K562 (cell line): ENCODE measurements around the gene RBM20. TPM values are rescaled to one million over a fixed set of nuclear protein-coding genes. Genes with fewer than 3 reads are reported as not detected.

Experiments
- ATAC-seq: fragments of 200-7000 bp; cut with Tn5 transposase; 3 replicates; pipeline ENCODE4 v1.9.1; 2020; ENCODE audit warnings: moderate library complexity
- BruUV-seq: library from RNA; stranded (reverse); fragments of 400-500 nt; replicated peaks from 2 replicates; lab custom pipeline; 2021; lab: Mats Ljungman, UMichigan
- CTCF ChIA-PET: fragments of 300-600 bp; formaldehyde crosslinking; extraction: SDS; loops from one replicate; lab custom pipeline; 2021; ENCODE audit warnings: low intra/inter-chr PET ratio; lab: Yijun Ruan, JAX
- POLR2A ChIA-PET: fragments of 300-600, 350-650 bp; sonication (Branson Sonifier 250); formaldehyde crosslinking; extraction: SDS; loops from one replicate; lab custom pipeline; 2021; ENCODE audit warnings: antibody characterized with exemption, inconsistent platforms; lab: Yijun Ruan, JAX
- DNase-seq, 4 experiments: peaks; one replicate each; pipeline versions ENCODE4 v3.0.0 to v3.0.0-alpha.2; 2011 to 2018; ENCODE audit warnings: low spot score in 3 of 4, mixed read lengths in 3 of 4; ENCODE audit errors: extremely low read depth in 1 of 4
- FAIRE-seq: peaks from 2 replicates; lab custom pipeline; 2011; peaks lifted over from hg19 to GRCh38; lab: Jason Lieb, UNC
- H2AFZ ChIP-seq: 2 replicates; pipeline ENCODE4 v1.6.0; 2011; ENCODE audit warnings: low read depth, low read length, control low read depth, inconsistent platforms
- H3K27ac ChIP-seq: fragments of 200-600 bp; 3 replicates; pipeline ENCODE4 v1.8.0; 2011; ENCODE audit warnings: low read depth, mild to moderate bottlenecking, control low read depth, inconsistent platforms, low read length, moderate library complexity, mixed read lengths; ENCODE audit errors: extremely low read depth
- H3K27me3 ChIP-seq, 2 experiments: fragments of 300-600 bp in 1 of 2; 2 replicates in 1 of 2; 3 replicates in 1 of 2; pipeline versions ENCODE4 v1.6.0 to v1.8.0; 2011; ENCODE audit warnings: inconsistent platforms in 2 of 2, low read length in 2 of 2, mild to moderate bottlenecking in 1 of 2, mixed read lengths in 1 of 2, moderate library complexity in 1 of 2; ENCODE audit not compliant: control insufficient read depth in 2 of 2, insufficient read depth in 2 of 2
- H3K36me3 ChIP-seq: fragments of 300-600 bp; 3 replicates; pipeline ENCODE4 v1.8.0; 2011; ENCODE audit warnings: mild to moderate bottlenecking, low read length, inconsistent platforms; ENCODE audit not compliant: control insufficient read depth, insufficient read depth
- H3K4me1 ChIP-seq, 2 experiments: fragments of 200-600 bp in 1 of 2; replicated peaks in 1 of 2; 2 replicates in 1 of 2; 3 replicates in 1 of 2; pipeline versions ENCODE4 v1.5.1 to v1.8.0; 2011; ENCODE audit warnings: inconsistent platforms in 2 of 2, low read length in 2 of 2, mild to moderate bottlenecking in 1 of 2, mixed read lengths in 1 of 2, moderate library complexity in 1 of 2; ENCODE audit not compliant: control insufficient read depth in 2 of 2, insufficient read depth in 2 of 2
- H3K4me2 ChIP-seq: 2 replicates; pipeline ENCODE4 v1.6.1; 2011; ENCODE audit warnings: low read length, control low read depth, inconsistent platforms, mixed read lengths; ENCODE audit not compliant: insufficient read depth
- H3K4me3 ChIP-seq: fragments of 200-600 bp; sonication (generic), shearing (Covaris generic); 2 replicates; pipeline ENCODE4 v1.5.1; 2016; ENCODE audit warnings: control low read depth, inconsistent platforms
- H3K79me2 ChIP-seq: fragments of 200-600 bp; 3 replicates; pipeline ENCODE4 v1.8.0; 2011; ENCODE audit warnings: low read length, inconsistent platforms; ENCODE audit not compliant: control insufficient read depth, insufficient read depth
- H3K9ac ChIP-seq, 2 experiments: 2 replicates each; pipeline versions ENCODE4 v1.6.0 to v1.6.1; 2011; ENCODE audit warnings: low read depth in 2 of 2, low read length in 2 of 2, control low read depth in 1 of 2, inconsistent platforms in 1 of 2, mild to moderate bottlenecking in 1 of 2, mixed read lengths in 1 of 2; ENCODE audit not compliant: insufficient read depth in 1 of 2
- H3K9me1 ChIP-seq: one replicate; pipeline ENCODE4 v1.6.0; 2011; ENCODE audit warnings: inconsistent platforms, mild to moderate bottlenecking, low read length, moderate library complexity; ENCODE audit not compliant: control insufficient read depth, insufficient read depth
- H3K9me3 ChIP-seq: replicated peaks from 2 replicates; pipeline ENCODE4 v1.5.1; 2011; ENCODE audit warnings: low read depth, low read length, inconsistent platforms; ENCODE audit not compliant: control insufficient read depth, insufficient read depth
- H4K20me1 ChIP-seq: replicated peaks from 2 replicates; pipeline ENCODE4 v1.6.1; 2011; ENCODE audit warnings: low read length, inconsistent platforms, mixed read lengths; ENCODE audit not compliant: control insufficient read depth, insufficient read depth
- HNRNPL ChIP-seq: fragments of 200-400 bp; formaldehyde crosslinking; IDR thresholded peaks from 2 replicates; pipeline ENCODE4 v1.6.1; 2017; ENCODE audit warnings: low read depth, mild to moderate bottlenecking, low read length
- PHB2 ChIP-seq: fragments of 450-650 bp; IDR thresholded peaks from 2 replicates; pipeline ENCODE4 v1.6.1; 2017; ENCODE audit warnings: low read depth
- PHF21A ChIP-seq: fragments of 450-650 bp; IDR thresholded peaks from 2 replicates; pipeline ENCODE4 v1.6.1; 2017; ENCODE audit warnings: low read depth, borderline replicate concordance
- RFX7 ChIP-seq: fragments of 250-450 bp; sonication (Bioruptor Pico); IDR thresholded peaks from 2 replicates; pipeline ENCODE4 v1.5.1; 2021; ENCODE audit warnings: mild to moderate bottlenecking
- SIN3B ChIP-seq: fragments of 450-650 bp; IDR thresholded peaks from 2 replicates; pipeline ENCODE4 v1.6.1; 2017; ENCODE audit warnings: low read depth, mild to moderate bottlenecking, moderate library complexity
- TAF15 ChIP-seq: fragments of 200-400 bp; formaldehyde crosslinking; IDR thresholded peaks from 2 replicates; pipeline ENCODE4 v1.6.1; 2017; ENCODE audit warnings: mild to moderate bottlenecking, low read depth, low read length, moderate library complexity
- ZC3H4 ChIP-seq: sonication (generic); formaldehyde crosslinking; IDR thresholded peaks from 2 replicates; pipeline ENCODE4 v1.9.0; 2021; ENCODE audit warnings: missing genetic modification reagents, borderline replicate concordance
- ZNF143 ChIP-seq: sonication (generic); formaldehyde crosslinking; IDR thresholded peaks from 2 replicates; pipeline ENCODE4 v1.9.0; 2022; ENCODE audit warnings: mild to moderate bottlenecking, missing genetic modification reagents
- ZNF436 ChIP-seq: fragments of 250-450, 450-650 bp; sonication (Bioruptor Pico); formaldehyde crosslinking; IDR thresholded peaks from 2 replicates; pipeline ENCODE4 v1.7.0; 2020; ENCODE audit warnings: mild to moderate bottlenecking
- ZNF584 ChIP-seq: fragments of 200-800 bp; sonication (Bioruptor generic); IDR thresholded peaks from 2 replicates; pipeline ENCODE4 v1.6.1; 2016; ENCODE audit warnings: low read depth, mild to moderate bottlenecking, missing genetic modification characterization, missing compliant biosample characterization
- WGBS: fragments of 100-300 bp; shearing (Covaris generic); methylation state at CpG from one replicate; pipeline ENCODE4 v1.1.6; 2016; ENCODE audit warnings: low coverage, mixed read lengths; ENCODE audit not compliant: insufficient coverage; ENCODE audit errors: missing lambda C conversion rate; 5-methylcytosine and 5-hydroxymethylcytosine counted together
- in situ Hi-C: fragments of 300-500 bp; cut with MboI; formaldehyde crosslinking; loops from 4 replicates; pipeline ENCODE4 v1.15.0; 2018; ENCODE audit warnings: inconsistent platforms, mixed read lengths
- intact Hi-C: fragments of 100-400 bp; cut with micrococcal nuclease; formaldehyde crosslinking; loops from 2 replicates; pipeline ENCODE4 v1.14.2; 2022
- polyA plus RNA-seq, 8 experiments: library from polyadenylated mRNA; depleted of rRNA in 4 of 8; stranded (reverse) in 5 of 8; unstranded in 3 of 8; fragments of >200 nt; fragmentation: Nextera tagmentation in 2 of 8; fragmentation: Illumina TruSeq in 1 of 8; extraction: Ambion mirVana in 2 of 8; extraction: Trizol in 1 of 8; gene quantifications; 2 replicates each; pipeline versions ENCODE4 v1.2.1 to v1.2.3, GENCODE V29; 2011 to 2014; ENCODE audit warnings: inconsistent platforms in 1 of 8, missing spikeins in 1 of 8
- total RNA-seq, 7 experiments: library from RNA; depleted of rRNA in 6 of 7; stranded (reverse); fragments of >200 nt in 6 of 7; fragmentation: Illumina TruSeq in 2 of 7; extraction: Trizol in 2 of 7; gene quantifications; 2 replicates each; pipeline versions ENCODE4 v1.2.1 to v1.2.3, GENCODE V29; 2011 to 2021; ENCODE audit warnings: low replicate concordance in 1 of 7
- TF ChIP-seq, protein P1 (sequence below): sonication (generic); formaldehyde crosslinking; IDR thresholded peaks from 2 replicates; pipeline ENCODE4 v1.8.1; 2023; ENCODE audit warnings: missing genetic modification reagents, mild to moderate bottlenecking, borderline replicate concordance
- TF ChIP-seq, protein P2 (sequence below): fragments of 250-450 bp; sonication (Bioruptor Pico); IDR thresholded peaks from 2 replicates; pipeline ENCODE4 v1.8.0; 2022; ENCODE audit warnings: moderate library complexity, mild to moderate bottlenecking, inconsistent platforms

Gene RBM20
- total and polyA plus RNA-seq, 9 of the 15 experiments (the other 6 are each of a cell fraction or from before 2014, with no cell fraction given), result 0.63 to 5.7 (median 3.2) TPM

DNA sequence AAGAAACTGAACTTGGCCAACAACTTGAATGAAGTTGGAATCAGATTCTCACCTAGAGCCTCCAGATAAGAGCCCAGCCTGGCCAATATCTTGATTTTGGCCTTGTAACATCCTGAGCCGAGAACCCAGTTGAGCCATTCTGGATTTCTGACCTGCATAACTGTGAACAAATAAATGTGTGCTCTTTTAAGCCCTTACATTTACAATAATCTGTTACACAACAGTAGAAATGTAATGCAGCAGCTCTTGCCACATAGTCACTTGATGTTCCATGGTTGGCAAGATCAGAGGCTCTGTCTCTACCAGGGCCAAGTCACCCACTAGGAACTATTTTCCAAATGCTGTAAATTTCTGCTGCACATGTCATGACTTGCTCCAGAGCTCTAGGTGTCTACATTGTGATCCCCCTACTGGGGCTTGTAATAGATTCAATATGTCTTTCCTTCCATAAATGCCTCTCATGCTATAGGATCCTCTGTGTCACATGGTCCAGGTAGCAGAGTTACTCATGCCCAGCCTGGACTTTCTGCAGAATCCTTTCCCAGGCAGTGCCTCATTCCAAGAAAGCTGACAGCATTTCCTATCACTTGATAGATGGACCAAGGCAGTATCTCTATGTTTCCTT is 11.4 kb upstream of the RBM20 start:
- FAIRE-seq, result no peak
- no peaks in the 10 kb centered on the region for H3K36me3 ChIP-seq
- no peak overlapping the region for H3K4me3 ChIP-seq
- intact Hi-C loops, result no loop called here
- 80% methylated on average over 1 of the region's 1 CpG for WGBS
- H3K27ac ChIP-seq, result no peak overlapping the region
- H3K79me2 ChIP-seq, result no peaks in the 10 kb centered on the region
- H4K20me1 ChIP-seq, result no peaks in the 10 kb centered on the region
- H3K4me2 ChIP-seq, result no peak overlapping the region
- H3K4me1 ChIP-seq, result no peaks in the 10 kb centered on the region; a peak in 3 of 5 replicates
- DNase-seq, result no peak
- H2AFZ ChIP-seq, result 0 out of 2 replicates have a peak overlapping the region, but pooled peaks have one; percentile 24
- peak; percentile 37; the same call in 1 of the 3 replicates for ATAC-seq
- POLR2A ChIA-PET, result interaction anchor here (0.7 kb wide), 1 partner anchor 12 kb away, joined by 3 read pairs; no protein-coding TSS in a partner anchor
- H3K27me3 ChIP-seq, result no peaks in the 10 kb centered on the region
- H3K9ac ChIP-seq, result no peak overlapping the region
- BruUV-seq, result no TSS peak
- CTCF ChIA-PET, result no interaction called here
- TF ChIP-seq ZC3H4 (CRISPR knock-in tag), result no peak
- TF ChIP-seq, protein P1, sequence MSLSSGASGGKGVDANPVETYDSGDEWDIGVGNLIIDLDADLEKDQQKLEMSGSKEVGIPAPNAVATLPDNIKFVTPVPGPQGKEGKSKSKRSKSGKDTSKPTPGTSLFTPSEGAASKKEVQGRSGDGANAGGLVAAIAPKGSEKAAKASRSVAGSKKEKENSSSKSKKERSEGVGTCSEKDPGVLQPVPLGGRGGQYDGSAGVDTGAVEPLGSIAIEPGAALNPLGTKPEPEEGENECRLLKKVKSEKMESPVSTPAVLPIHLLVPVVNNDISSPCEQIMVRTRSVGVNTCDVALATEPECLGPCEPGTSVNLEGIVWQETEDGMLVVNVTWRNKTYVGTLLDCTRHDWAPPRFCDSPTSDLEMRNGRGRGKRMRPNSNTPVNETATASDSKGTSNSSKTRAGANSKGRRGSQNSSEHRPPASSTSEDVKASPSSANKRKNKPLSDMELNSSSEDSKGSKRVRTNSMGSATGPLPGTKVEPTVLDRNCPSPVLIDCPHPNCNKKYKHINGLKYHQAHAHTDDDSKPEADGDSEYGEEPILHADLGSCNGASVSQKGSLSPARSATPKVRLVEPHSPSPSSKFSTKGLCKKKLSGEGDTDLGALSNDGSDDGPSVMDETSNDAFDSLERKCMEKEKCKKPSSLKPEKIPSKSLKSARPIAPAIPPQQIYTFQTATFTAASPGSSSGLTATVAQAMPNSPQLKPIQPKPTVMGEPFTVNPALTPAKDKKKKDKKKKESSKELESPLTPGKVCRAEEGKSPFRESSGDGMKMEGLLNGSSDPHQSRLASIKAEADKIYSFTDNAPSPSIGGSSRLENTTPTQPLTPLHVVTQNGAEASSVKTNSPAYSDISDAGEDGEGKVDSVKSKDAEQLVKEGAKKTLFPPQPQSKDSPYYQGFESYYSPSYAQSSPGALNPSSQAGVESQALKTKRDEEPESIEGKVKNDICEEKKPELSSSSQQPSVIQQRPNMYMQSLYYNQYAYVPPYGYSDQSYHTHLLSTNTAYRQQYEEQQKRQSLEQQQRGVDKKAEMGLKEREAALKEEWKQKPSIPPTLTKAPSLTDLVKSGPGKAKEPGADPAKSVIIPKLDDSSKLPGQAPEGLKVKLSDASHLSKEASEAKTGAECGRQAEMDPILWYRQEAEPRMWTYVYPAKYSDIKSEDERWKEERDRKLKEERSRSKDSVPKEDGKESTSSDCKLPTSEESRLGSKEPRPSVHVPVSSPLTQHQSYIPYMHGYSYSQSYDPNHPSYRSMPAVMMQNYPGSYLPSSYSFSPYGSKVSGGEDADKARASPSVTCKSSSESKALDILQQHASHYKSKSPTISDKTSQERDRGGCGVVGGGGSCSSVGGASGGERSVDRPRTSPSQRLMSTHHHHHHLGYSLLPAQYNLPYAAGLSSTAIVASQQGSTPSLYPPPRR (CRISPR knock-in tag), result no peak
- TF ChIP-seq ZNF436 (CRISPR knock-in tag), result no peak
- no peak for TF ChIP-seq PHB2
- TF ChIP-seq HNRNPL, result no peak
- TF ChIP-seq, protein P2, sequence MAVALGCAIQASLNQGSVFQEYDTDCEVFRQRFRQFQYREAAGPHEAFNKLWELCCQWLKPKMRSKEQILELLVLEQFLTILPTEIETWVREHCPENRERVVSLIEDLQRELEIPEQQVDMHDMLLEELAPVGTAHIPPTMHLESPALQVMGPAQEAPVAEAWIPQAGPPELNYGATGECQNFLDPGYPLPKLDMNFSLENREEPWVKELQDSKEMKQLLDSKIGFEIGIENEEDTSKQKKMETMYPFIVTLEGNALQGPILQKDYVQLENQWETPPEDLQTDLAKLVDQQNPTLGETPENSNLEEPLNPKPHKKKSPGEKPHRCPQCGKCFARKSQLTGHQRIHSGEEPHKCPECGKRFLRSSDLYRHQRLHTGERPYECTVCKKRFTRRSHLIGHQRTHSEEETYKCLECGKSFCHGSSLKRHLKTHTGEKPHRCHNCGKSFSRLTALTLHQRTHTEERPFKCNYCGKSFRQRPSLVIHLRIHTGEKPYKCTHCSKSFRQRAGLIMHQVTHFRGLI, result no peak
- TF ChIP-seq ZNF143 (CRISPR knock-in tag), result no peak
- no peak for TF ChIP-seq TAF15
- no peak for TF ChIP-seq PHF21A
- no peak for TF ChIP-seq RFX7 (CRISPR knock-in tag)
- TF ChIP-seq ZNF584 (CRISPR knock-in tag), result no peak
- no peak for TF ChIP-seq SIN3B
- no peaks in the 10 kb centered on the region for H3K9me1 ChIP-seq
- no peaks in the 10 kb centered on the region for H3K9me3 ChIP-seq
- in situ Hi-C loops, result loop anchor here (5.0 kb wide), 1 partner anchor 35 kb away; no protein-coding TSS in a partner anchor
